ENCODE measurements around the gene RGS18. TPM values are rescaled to one million over a fixed set of nuclear protein-coding genes. Genes with fewer than 3 reads are reported as not detected.

Gene RGS18, protein sequence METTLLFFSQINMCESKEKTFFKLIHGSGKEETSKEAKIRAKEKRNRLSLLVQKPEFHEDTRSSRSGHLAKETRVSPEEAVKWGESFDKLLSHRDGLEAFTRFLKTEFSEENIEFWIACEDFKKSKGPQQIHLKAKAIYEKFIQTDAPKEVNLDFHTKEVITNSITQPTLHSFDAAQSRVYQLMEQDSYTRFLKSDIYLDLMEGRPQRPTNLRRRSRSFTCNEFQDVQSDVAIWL
- not detected in 2 replicates for total RNA-seq (2014; rRNA removed; shearing (Covaris generic))
- total RNA-seq (2022), result 9.8 and 14.6 TPM in 2 replicates
- percentile 64 among the genes with signal in this experiment for Bru-seq, nascent RNA
- percentile 45 among the genes with signal in this experiment for BruChase-seq, experiment 1, labeled RNA remaining after a 6-hour chase
- BruChase-seq, experiment 2, labeled RNA remaining after a 2-hour chase, result percentile 57 among the genes with signal in this experiment
- long read RNA-seq, transcript RGS18-201 (5 exons, 2,150 nt), result major isoform, 9 of 12 reads
- long read RNA-seq, partial matches to known transcripts, result 1 of 12 reads
- long read RNA-seq, other reads (novel, unspliced or antisense), result 2 of 12 reads

DNA sequence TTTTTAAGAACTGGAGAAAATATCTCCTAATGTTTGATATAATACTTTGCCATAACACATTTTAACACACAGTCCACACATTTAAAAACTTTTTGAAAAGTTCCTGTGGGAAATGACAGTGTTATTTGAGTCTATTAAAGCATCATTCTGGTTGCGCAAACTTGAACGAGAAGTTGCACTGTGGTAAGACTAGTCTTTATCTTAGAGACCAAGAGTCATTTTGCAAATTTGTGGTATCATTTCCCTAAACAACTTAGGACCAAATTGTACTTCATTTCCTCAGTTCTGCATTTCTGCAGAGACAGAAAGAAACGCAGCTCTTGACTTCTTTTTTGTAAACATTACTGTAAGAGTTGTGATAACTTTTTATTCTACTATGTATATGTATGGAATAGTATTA is at the start of gene RGS18:
Gene RGS18, plus strand, starts transcription at position 282 of the 400 bp plus-strand sequence. CDS start 176 bp downstream, outside the sequence.
- peak within 1 kb of the TSS; percentile 17 for H3K27ac ChIP-seq (ENCODE audit: low read depth, low read length, poor library complexity, severe bottlenecking)
- ChIA-PET POLR2A (interaction anchor here (1.4 kb wide), 1 partner anchor 12 kb away, joined by 3 read pairs; no protein-coding TSS in a partner anchor), CTCF (ENCODE audit: unreplicated experiment) (no interaction called here)
- H3K9me2 ChIP-seq (ENCODE audit: insufficient read depth, low read length), result no peaks in the 10 kb centered on the region
- BruUV-seq (replicated peaks), result no TSS peak
- intact Hi-C loops (cut with micrococcal nuclease; ENCODE audit: unreplicated experiment), result loop anchor here (2.0 kb wide), 1 partner anchor 479 kb away; the partner anchor contains the start of gene RGS13
- peak; percentile 17 for DNase-seq (ENCODE audit: low spot score)
- H3K9me3 ChIP-seq (ENCODE audit: low read length), result no peaks in the 10 kb centered on the region
- H3K4me2 ChIP-seq (ENCODE audit: low read length), result peak within 1 kb of the TSS; percentile 43
- peak within 1 kb of the TSS; percentile 37 for H3K4me3 ChIP-seq (ENCODE audit: low read depth, low read length, poor library complexity, severe bottlenecking)
- H3K79me2 ChIP-seq (ENCODE audit: insufficient read depth, low read depth, low read length), result no peaks in the 10 kb centered on the region
- H3K4me1 ChIP-seq (ENCODE audit: insufficient read depth, low read length, poor library complexity, severe bottlenecking), result no peaks in the 10 kb centered on the region
- H2AFZ ChIP-seq (ENCODE audit: low read length), result no peak within 1 kb of the TSS
- TF ChIP-seq EZH2phosphoT487 (IDR thresholded peaks at IDR 0.05; ENCODE audit: borderline replicate concordance, low read depth, low read length), result no peak
- H3K36me3 ChIP-seq (ENCODE audit: insufficient read depth, low read length), result no peaks in the 10 kb centered on the region
- H4K20me1 ChIP-seq (ENCODE audit: insufficient read depth, low read length), result no peaks in the 10 kb centered on the region

DNA sequence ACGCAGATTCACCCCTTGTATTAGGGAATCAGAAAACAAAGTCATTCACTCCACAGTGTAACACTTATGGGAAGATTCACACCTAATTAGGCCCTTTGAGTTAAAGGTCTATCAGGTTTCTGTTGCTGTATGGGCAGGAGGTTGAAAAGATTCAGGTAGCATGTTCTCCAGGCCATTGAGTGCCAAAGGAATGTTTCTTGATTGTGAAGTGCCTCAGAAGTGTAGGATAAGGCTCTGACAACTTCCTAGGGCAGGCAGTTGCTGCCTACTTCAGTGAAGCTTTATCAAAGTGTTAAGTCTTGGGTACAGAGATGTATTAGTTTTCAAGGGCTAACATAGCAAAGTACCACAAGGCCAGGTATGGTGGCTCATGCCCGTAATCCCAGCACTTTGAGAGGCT is 48.7 kb upstream of the RGS18 start:
- Histone ChIP-seq H3K4me1 (ENCODE audit: insufficient read depth, low read length, poor library complexity, severe bottlenecking) (no peaks in the 10 kb centered on the region), H3K9me2 (ENCODE audit: insufficient read depth, low read length) (no peaks in the 10 kb centered on the region), H3K4me2 (ENCODE audit: low read length) (no peak overlapping the region), H3K9me3 (ENCODE audit: low read length) (no peaks in the 10 kb centered on the region), H3K4me3 (ENCODE audit: low read depth, low read length, poor library complexity, severe bottlenecking) (no peak overlapping the region), H4K20me1 (ENCODE audit: insufficient read depth, low read length) (no peaks in the 10 kb centered on the region), H2AFZ (ENCODE audit: low read length) (no peak overlapping the region), H3K36me3 (ENCODE audit: insufficient read depth, low read length) (no peaks in the 10 kb centered on the region), H3K79me2 (ENCODE audit: insufficient read depth, low read depth, low read length) (no peaks in the 10 kb centered on the region), H3K27ac (ENCODE audit: low read depth, low read length, poor library complexity, severe bottlenecking) (no peak overlapping the region)
- ChIA-PET CTCF (ENCODE audit: unreplicated experiment) (no interaction called here), POLR2A (no interaction called here)
- no peak for TF ChIP-seq EZH2phosphoT487 (IDR thresholded peaks at IDR 0.05; ENCODE audit: borderline replicate concordance, low read depth, low read length)
- TF ChIP-seq, protein P1, sequence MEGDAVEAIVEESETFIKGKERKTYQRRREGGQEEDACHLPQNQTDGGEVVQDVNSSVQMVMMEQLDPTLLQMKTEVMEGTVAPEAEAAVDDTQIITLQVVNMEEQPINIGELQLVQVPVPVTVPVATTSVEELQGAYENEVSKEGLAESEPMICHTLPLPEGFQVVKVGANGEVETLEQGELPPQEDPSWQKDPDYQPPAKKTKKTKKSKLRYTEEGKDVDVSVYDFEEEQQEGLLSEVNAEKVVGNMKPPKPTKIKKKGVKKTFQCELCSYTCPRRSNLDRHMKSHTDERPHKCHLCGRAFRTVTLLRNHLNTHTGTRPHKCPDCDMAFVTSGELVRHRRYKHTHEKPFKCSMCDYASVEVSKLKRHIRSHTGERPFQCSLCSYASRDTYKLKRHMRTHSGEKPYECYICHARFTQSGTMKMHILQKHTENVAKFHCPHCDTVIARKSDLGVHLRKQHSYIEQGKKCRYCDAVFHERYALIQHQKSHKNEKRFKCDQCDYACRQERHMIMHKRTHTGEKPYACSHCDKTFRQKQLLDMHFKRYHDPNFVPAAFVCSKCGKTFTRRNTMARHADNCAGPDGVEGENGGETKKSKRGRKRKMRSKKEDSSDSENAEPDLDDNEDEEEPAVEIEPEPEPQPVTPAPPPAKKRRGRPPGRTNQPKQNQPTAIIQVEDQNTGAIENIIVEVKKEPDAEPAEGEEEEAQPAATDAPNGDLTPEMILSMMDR (conservative IDR thresholded peaks at IDR 0.05; ENCODE audit: low read length), result no peak
- no TSS peak for BruUV-seq (replicated peaks)
- intact Hi-C loops (cut with micrococcal nuclease; ENCODE audit: unreplicated experiment), result no loop called here
- no peak for DNase-seq (ENCODE audit: low spot score)

DNA sequence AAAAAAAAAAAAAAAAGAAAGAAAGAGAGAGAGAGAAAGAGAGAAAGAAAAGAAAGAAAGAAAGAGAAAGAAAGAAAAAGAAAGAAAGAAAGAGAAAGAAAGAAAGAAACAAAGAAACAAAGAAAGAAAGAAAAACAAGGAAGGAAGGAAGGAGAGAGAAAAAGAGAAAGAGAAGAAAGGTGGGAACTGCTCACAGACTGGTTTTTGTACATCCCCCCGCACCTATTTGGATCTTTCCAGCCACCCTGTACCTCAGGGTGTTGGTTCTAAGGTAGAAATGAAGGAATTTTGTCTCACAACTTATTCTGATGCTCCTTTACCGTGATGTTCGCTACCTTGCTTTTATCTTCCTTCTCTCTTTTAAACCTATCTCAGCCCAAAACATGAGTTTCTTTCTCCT is 43.3 kb upstream of the RGS18 start:
- no peak overlapping the region for H3K4me3 ChIP-seq (ENCODE audit: low read depth, low read length, poor library complexity, severe bottlenecking)
- intact Hi-C loops (cut with micrococcal nuclease; ENCODE audit: unreplicated experiment), result no loop called here
- CTCF ChIA-PET (ENCODE audit: unreplicated experiment), result no interaction called here
- no peak overlapping the region for H2AFZ ChIP-seq (ENCODE audit: low read length)
- no peaks in the 10 kb centered on the region for H4K20me1 ChIP-seq (ENCODE audit: insufficient read depth, low read length)
- no peaks in the 10 kb centered on the region for H3K36me3 ChIP-seq (ENCODE audit: insufficient read depth, low read length)
- no peak for DNase-seq (ENCODE audit: low spot score)
- no peaks in the 10 kb centered on the region for H3K9me2 ChIP-seq (ENCODE audit: insufficient read depth, low read length)
- no peaks in the 10 kb centered on the region for H3K9me3 ChIP-seq (ENCODE audit: low read length)
- H3K27ac ChIP-seq (ENCODE audit: low read depth, low read length, poor library complexity, severe bottlenecking), result no peak overlapping the region
- POLR2A ChIA-PET, result interaction anchor here (1.1 kb wide), 1 partner anchor 12 kb away, joined by 3 read pairs; no protein-coding TSS in a partner anchor
- TF ChIP-seq EZH2phosphoT487 (IDR thresholded peaks at IDR 0.05; ENCODE audit: borderline replicate concordance, low read depth, low read length), result no peak
- TF ChIP-seq, protein P1 (conservative IDR thresholded peaks at IDR 0.05; ENCODE audit: low read length), result no peak
- BruUV-seq (replicated peaks), result no TSS peak
- H3K4me2 ChIP-seq (ENCODE audit: low read length), result no peak overlapping the region
- no peaks in the 10 kb centered on the region for H3K79me2 ChIP-seq (ENCODE audit: insufficient read depth, low read depth, low read length)
- H3K4me1 ChIP-seq (ENCODE audit: insufficient read depth, low read length, poor library complexity, severe bottlenecking), result no peaks in the 10 kb centered on the region
